Neuronal stem cell (in vitro differentiated cells): ENCODE data around the gene UBE4A. TPM values are rescaled to one million over a fixed set of nuclear protein-coding genes. Genes with fewer than 3 reads are reported as not detected.

Source experiments
- small RNA-seq: library from polyadenylated mRNA; stranded (forward); fragments of <200 nt; extraction: miRNeasy Mini kit (QIAGEN cat#:217004); gene quantifications from one replicate; pipeline ENCODE3, GENCODE V24; 2013; ENCODE audit not compliant: insufficient read depth

UBE4A gene

Small RNAs within 50 kb of the gene (small RNA-seq; reads per million reads assigned to genes)
- gene AP001582.1: not detected
